ENCODE results near the gene MAGEA4.
"Not testable (repeated sequence)": the region's sequence is repeated elsewhere in the genome, so short reads cannot be mapped to it uniquely, and the experiment has no call there.

The MAGEA4 gene

GRCh38 chrX:151912780-151913179 is at the start of gene MAGEA4:
Gene MAGEA4 (plus strand): TSS chrX:151912889. CDS start chrX:151923665, 10,776 bp downstream.
- no peak for DNase-seq (ENCODE audit: low read depth in 3 of 3)

DNA sequence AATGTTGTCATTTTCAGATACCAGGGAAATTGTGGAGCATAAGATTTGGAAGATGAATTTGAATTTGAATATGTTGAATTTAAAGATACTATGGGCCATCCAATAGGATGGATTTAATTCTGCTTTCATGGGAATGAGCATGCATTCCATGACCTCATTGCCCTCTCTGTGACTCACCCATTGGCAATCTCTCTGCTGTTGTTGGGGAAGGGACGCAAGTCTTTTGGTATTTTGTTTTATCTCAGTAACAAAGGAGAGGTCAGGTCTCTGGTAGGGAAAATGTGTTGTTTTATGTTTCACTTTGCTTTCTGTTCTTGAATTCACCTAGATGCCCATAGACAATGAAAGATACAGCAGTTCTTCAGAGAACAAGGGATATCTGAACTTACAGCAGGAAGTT is 42.1 kb upstream of the MAGEA4 start:
- no peak for DNase-seq (ENCODE audit: low read depth in 3 of 3)

GRCh38 chrX:151871244-151871643 is 41.4 kb upstream of the MAGEA4 start:
- no peak for DNase-seq (ENCODE audit: low read depth in 3 of 3)

DNA sequence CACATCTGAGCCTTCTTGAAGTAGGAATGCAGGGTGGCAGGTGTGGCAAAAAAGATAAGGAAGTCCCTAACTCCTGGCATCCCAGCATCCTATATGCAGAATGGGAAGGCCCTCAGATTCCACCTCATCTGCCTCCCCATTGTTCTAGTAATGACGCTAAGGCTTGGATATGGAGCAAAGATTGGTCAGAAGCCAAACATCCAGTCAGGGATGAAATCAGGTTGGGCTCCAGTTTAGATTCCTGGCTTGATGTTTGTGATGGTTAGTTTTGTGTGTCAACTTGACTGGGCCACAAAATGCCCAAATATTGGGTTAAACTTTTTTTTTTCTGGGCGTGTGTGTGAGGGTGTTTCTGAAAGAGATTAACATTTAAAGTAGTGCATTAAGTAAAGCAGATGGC is 39.6 kb upstream of the MAGEA4 start:
- no peak for DNase-seq (ENCODE audit: low read depth in 3 of 3)

- DNase-seq (ENCODE audit: low read depth in 3 of 3), result no peak
Observed at GRCh38 chrX:151875270-151876026, 37.2 kb upstream of the MAGEA4 start.

DNA sequence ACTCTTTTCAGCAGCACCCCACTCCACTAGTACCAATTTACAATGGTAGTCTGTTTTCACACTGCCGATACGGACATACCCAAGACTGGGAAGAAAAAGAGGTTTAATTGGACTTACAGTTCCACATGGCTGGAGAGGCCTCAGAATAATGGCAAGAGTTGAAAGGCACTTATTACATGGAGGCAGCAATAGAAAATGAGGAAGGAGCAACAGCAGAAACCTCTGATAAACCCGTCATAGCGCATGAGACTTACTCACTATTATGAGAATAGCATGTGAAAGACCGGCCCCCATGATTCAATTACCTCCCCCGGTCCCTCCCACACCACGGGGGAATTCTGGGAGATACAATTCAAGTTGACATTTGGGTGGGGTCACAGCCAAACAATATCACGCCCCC is 34.1 kb upstream of the MAGEA4 start:
- DNase-seq (ENCODE audit: low read depth in 3 of 3), result no peak

GRCh38 chrX:151879856-151880255 is 32.8 kb upstream of the MAGEA4 start:
- no peak for DNase-seq (ENCODE audit: low read depth in 3 of 3)

DNA sequence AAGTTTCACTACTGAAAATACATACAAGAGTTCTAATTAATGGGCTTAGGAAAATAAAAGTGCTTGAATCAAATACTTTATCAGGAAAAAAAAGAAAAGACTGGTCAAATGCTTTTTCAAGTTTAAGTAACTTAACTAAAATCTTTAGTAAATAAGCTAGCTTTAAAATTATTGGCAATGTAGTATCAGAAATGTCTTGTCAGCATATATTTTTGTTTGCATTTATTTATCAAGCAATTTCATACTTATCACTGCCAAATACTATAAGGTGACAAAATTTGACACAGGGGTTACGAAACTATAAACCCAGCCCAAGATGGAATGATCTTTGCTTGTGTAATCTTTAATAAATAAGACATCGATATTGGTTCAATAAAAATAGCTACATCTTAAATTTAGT is 31.8 kb upstream of the MAGEA4 start:
- no peak for DNase-seq (ENCODE audit: low read depth in 3 of 3)

DNA sequence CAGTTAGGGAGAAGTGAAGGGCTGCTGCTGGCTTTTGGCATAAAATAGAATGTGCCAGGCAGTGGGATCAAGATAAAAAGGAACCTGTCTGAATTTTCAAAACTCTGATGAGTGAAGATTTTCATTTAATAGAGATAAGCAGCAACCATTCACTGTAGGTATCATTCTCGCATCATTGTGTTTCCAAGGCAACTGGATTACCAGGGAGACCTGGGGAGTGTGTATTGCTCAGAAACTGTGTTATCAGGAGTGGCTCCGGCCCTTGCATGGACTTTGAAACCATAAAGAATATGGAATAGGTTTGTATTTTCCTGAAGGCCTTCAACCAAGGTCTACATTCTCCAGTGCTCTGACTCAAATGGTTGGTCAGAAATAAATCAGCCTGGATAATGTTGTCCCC is 23.3 kb upstream of the MAGEA4 start:
- no peak for DNase-seq (ENCODE audit: low read depth in 3 of 3)

GRCh38 chrX:151896734-151897474 is 15.8 kb upstream of the MAGEA4 start:
- no peak for DNase-seq (ENCODE audit: low read depth in 3 of 3)

GRCh38 chrX:151899622-151900021 is 13.1 kb upstream of the MAGEA4 start:
- no peak for DNase-seq (ENCODE audit: low read depth in 3 of 3)

DNA sequence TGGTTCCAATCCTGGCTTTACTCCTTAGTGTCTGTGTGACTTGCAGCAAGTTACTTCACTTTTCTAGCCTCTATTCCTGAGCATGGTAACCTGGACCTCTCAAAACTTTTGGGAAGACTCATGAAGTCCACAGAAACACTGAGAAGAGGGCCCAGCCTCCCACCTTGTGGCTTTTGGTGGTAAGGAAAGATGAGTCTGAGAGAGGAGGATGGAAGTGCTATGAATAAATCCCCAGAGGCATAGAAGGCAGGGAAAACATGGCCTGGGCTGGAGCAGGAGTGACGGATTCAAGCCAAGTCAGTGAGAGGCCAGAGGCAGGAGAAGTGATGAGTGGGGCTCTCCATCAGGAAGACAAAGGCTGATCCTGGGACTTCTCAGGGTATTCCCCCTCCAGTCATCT is 10.9 kb upstream of the MAGEA4 start:
- DNase-seq (ENCODE audit: low read depth in 3 of 3), result no peak

DNA sequence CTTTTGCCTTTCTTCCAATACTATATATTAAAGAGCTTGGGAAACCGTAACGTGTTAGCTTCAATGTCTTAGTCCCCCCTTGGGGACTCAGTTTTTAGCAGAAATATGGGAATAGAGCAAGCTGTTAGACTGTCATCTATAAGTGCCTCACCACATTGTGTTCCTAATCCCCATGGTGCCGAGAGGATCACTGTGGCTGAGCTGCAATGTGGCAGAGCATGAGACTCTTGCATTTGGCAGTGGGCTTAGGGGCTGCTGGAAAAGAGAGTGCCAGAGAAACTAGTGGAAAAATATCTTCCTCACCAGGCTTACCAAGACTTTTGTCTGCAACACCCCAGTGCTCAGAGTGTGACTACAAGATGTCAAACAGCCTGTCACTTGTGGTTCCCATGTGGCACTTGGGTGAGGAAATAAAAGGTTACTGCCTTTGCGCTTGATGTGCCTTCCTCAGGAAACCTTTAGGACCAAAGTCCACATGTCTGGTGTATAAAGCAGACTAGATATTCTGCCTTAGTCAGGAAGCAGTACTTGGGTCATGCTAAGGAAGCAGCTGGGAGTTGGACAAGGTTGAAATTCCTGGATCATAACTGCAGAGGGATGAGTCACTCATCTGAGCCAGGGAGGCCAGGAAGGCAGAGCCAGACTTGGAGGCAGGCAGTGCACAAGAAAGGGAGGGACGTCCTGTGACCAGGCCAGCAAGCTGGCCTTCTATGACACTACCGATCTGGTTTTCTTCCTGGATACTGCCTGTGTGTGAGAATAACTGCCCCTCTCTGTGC is 9.7 kb upstream of the MAGEA4 start:
- DNase-seq (ENCODE audit: low read depth in 3 of 3), result no peak

- DNase-seq (ENCODE audit: low read depth in 3 of 3), result no peak
Observed at GRCh38 chrX:151904989-151905388, 7.7 kb upstream of the MAGEA4 start.

- no peak for DNase-seq (ENCODE audit: low read depth in 3 of 3)
Observed at GRCh38 chrX:151912221-151912620, 468 bp upstream of the MAGEA4 start.

DNA sequence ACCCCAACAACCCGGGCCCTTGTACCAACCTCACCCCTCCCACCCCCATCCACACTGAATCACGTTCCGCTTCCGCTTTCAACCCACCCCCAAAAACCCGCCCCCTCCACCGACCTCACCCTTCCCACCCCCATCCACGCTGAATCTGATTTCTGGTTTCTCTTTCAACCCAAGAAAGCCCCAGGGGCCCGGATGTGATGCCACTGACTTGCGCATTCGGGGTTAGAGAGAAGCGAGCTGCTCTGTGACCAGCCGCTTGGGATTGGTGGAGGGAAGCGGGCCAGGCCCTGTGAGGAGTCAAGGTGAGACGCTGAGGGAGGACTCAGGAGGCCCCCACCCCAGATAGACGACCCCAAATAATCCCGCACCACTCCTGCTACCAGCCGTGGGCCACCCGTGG is 6.0 kb downstream of the MAGEA4 start:
- not testable (repeated sequence) for DNase-seq (ENCODE audit: low read depth in 3 of 3)

DNA sequence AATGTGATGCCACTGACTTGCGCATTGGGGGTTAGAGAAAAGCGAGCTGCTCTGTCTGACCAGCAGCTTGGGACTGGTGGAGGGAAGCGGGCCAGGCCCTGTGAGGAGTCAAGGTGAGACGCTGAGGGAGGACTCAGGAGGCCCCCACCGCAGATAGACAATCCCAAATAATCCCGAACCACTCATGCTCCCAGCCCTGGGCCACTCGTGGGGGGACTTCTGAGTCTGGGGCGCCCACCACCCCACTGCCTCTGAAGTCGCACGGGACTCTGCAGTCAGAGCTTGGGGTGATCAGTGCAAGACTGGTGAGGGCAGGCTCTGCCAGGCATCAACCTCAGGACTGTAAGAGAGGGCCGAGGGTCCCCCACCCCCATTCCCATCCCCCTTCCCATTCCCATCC is 6.9 kb downstream of the MAGEA4 start:
- no peak for DNase-seq (ENCODE audit: low read depth in 3 of 3)

DNA sequence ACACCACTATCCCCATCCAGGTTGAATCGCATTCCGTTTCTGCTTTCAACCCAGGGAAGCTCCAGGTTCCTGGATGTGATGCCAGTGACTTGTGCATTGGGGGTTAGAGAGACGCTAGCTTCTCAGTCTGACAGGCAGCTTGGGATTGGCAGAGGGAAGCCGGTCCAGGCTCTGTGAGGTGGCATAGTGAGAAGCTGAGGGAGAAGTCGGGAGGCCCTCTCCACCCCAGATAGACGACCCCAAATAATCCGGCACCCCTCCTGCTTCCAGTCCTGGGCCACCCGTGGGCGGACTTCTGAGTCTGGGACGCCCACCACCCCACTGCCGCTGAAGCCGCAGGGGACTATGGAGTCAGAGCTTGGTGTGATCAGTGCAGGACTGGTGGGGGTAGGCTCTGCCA is 7.4 kb downstream of the MAGEA4 start:
- no peak for DNase-seq (ENCODE audit: low read depth in 3 of 3)

DNA sequence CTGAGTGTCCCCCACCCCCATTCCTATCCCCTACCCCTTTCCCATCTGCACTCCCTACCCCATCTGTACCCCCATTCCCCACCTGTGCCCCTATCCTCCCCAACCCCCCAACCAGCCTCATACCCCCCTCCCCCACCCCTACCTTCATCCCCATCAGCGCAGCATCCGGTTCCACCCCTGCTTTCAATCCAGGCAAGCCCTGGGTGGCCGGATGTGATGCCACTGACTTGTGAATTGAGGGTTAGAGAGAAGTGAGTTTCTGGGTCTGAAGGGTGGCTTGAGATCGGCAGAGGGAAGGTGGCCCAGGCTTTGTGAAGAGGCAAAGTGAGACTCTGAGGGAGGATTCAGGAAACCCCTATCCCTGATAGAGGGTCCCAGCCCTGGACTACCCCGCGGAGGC is 7.8 kb downstream of the MAGEA4 start:
- no peak for DNase-seq (ENCODE audit: low read depth in 3 of 3)

DNA sequence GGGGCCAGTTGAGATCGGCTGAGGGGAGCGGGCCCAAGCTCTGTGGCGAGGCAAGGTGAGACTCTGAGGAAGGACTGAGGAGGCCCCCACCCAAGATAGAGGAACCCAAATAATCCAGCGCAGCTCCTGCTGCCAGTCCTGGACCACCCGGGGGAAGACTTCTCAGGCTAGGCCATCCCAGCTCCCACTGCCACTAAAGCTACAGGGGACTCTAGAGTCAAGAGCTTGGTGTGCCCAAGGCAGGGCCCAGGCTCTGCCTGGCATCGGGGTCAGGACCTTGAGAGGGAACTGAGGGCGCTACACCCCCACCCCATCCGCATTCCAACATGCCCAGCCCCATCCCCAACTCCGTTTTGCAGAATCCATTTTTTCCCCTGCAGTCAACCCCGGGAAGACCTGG is 8.6 kb downstream of the MAGEA4 start:
- no peak for DNase-seq (ENCODE audit: low read depth in 3 of 3)

GRCh38 chrX:151921866-151922265 is 9.2 kb downstream of the MAGEA4 start:
- no peak for DNase-seq (ENCODE audit: low read depth in 3 of 3)

GRCh38 chrX:151922692-151923091 is 10.0 kb downstream of the MAGEA4 start:
- no peak for DNase-seq (ENCODE audit: low read depth in 3 of 3)

DNA sequence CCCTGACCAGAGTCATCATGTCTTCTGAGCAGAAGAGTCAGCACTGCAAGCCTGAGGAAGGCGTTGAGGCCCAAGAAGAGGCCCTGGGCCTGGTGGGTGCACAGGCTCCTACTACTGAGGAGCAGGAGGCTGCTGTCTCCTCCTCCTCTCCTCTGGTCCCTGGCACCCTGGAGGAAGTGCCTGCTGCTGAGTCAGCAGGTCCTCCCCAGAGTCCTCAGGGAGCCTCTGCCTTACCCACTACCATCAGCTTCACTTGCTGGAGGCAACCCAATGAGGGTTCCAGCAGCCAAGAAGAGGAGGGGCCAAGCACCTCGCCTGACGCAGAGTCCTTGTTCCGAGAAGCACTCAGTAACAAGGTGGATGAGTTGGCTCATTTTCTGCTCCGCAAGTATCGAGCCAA is 11.0 kb downstream of the MAGEA4 start:
- no peak for DNase-seq (ENCODE audit: low read depth in 3 of 3)
